Measurements from ENCODE around the gene BMPR1A.
"Not testable (repeated sequence)": the region's sequence is repeated elsewhere in the genome, so short reads cannot be mapped to it uniquely, and the experiment has no call there.

BMPR1A gene

GRCh38 chr10:86729677-86730076 is 26.7 kb upstream of the BMPR1A start:
- DNase-seq (ENCODE audit: low read depth, low spot score) = no peak

- no peak for DNase-seq (ENCODE audit: low read depth, low spot score)
Measured at GRCh38 chr10:86730227-86730626, 26.2 kb upstream of the BMPR1A start.

GRCh38 chr10:86732771-86733170 is 23.6 kb upstream of the BMPR1A start:
- no peak for DNase-seq (ENCODE audit: low read depth, low spot score)

GRCh38 chr10:86733260-86733671 is 23.2 kb upstream of the BMPR1A start:
- no peak for DNase-seq (ENCODE audit: low read depth, low spot score)

GRCh38 chr10:86734207-86734988 is 22.0 kb upstream of the BMPR1A start:
- no peak for DNase-seq (ENCODE audit: low read depth, low spot score)

GRCh38 chr10:86735278-86735677 is 21.1 kb upstream of the BMPR1A start:
- not testable (repeated sequence) for DNase-seq (ENCODE audit: low read depth, low spot score)

- DNase-seq (ENCODE audit: low read depth, low spot score) = no peak
Measured at GRCh38 chr10:86742230-86742629, 14.2 kb upstream of the BMPR1A start.

GRCh38 chr10:86744067-86744725 is 12.2 kb upstream of the BMPR1A start:
- no peak for DNase-seq (ENCODE audit: low read depth, low spot score)

GRCh38 chr10:86747796-86748581 is 8.4 kb upstream of the BMPR1A start:
- DNase-seq (ENCODE audit: low read depth, low spot score) = no peak

- DNase-seq (ENCODE audit: low read depth, low spot score) = no peak
Measured at GRCh38 chr10:86749854-86750253, 6.6 kb upstream of the BMPR1A start.

GRCh38 chr10:86751477-86751876 is 4.9 kb upstream of the BMPR1A start:
- DNase-seq (ENCODE audit: low read depth, low spot score) = no peak

GRCh38 chr10:86752311-86752710 is 4.1 kb upstream of the BMPR1A start:
- no peak for DNase-seq (ENCODE audit: low read depth, low spot score)

GRCh38 chr10:86753051-86753450 is 3.4 kb upstream of the BMPR1A start:
- no peak for DNase-seq (ENCODE audit: low read depth, low spot score)

GRCh38 chr10:86753638-86754434 is 2.6 kb upstream of the BMPR1A start:
- no peak for DNase-seq (ENCODE audit: low read depth, low spot score)

GRCh38 chr10:86755454-86755739 is 1.0 kb upstream of the BMPR1A start:
- no peak for DNase-seq (ENCODE audit: low read depth, low spot score)

GRCh38 chr10:86755740-86756510 is 494 bp upstream of the BMPR1A start:
- DNase-seq (ENCODE audit: low read depth, low spot score) = peak; percentile 68

GRCh38 chr10:86757113-86757972 is 924 bp downstream of the BMPR1A start:
- no peak for DNase-seq (ENCODE audit: low read depth, low spot score)

GRCh38 chr10:86758189-86759072 is 2.0 kb downstream of the BMPR1A start:
- no peak for DNase-seq (ENCODE audit: low read depth, low spot score)

GRCh38 chr10:86759073-86759672 is 2.8 kb downstream of the BMPR1A start:
- no peak for DNase-seq (ENCODE audit: low read depth, low spot score)

Measured in activated naive CD8-positive, alpha-beta T cell treated with anti-CD3 and anti-CD28 coated beads, Interleukin-2, amount 50 U/mL, for 16 hours (primary cell).